ENCODE data around the gene APBB2. TPM values are rescaled to one million over a fixed set of nuclear protein-coding genes. Genes with fewer than 3 reads are reported as not detected.

APBB2 gene
- total RNA-seq, 2 donors from 2014 or later, result 0.60 to 0.65 TPM

DNA sequence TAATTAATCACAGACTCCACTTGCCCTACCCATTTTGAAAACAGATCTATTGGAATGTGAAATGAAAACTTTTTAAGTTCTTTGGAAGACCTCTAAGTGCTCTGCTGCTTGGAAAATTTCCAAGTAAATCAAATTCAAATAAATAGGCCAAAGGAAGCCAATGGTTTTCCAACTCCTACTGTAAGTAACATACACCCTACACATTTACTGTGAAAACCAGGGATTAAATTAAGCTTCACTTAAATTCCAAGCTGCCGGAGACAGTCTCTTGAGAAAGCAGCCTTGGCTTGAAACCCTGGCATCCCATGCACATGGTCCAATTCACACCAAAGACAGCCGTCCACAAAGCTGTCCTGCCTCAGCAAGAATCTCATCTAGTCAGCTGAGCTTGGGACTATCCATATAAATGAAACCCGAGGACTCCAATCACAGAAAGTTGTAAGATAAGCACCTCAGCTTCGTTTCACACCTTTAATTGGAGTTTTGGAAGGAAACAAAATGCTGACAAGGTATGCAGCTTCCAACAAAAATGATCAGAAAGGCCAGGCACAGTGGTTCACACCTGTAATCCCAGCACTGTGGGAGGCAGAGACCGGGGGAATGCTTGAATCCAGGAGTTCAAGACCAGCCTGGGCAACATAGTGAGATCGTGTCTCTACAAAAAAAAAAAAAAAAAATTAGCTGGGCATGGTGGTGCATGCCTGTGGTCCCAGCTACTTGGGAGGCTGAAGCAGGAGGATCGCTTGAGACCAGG lies 88.6 kb downstream of the APBB2 start:
- Mint-ChIP-seq H3K27ac (no peak overlapping the region), H3K4me1 (peaks cover 2% of the 10 kb centered on the region), H3K4me3 (no peak overlapping the region), H3K27me3 (peaks cover 3% of the 10 kb centered on the region), H3K36me3 (ENCODE audit: low read depth) (no peaks in the 10 kb centered on the region)
- H3K9me3 ChIP-seq (ENCODE audit: control insufficient read depth, low read length, poor library complexity, severe bottlenecking), result no peaks in the 10 kb centered on the region
- no peak for DNase-seq
- ATAC-seq, result no peak

DNA sequence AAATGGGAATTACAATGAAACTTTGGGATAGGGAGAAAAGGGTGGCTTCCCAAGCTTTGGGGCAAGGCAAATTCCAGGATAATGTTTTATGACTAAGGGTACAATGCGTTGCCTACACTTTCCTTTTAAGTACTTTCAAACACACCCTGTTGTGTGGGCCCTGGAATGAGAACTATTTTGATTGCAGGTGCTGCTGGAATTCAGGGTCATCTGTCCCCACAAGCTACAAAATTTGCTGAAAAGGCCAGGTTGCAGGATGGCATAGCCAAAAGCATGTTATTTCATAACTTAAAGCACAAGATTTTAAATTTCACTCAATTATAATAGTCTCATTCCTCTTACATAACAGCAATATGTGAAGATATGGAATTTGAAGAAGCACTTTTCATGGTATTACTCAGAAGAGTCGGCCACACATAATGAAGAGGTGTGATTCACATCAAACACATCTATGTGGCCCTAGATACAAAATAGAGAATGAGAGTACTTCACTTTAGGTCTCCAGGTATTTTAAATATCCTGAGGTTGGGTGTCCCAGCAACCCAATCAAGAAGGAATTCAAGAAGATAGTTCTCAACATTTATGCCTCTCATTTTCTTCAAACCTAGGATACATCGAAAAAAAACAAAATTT lies 89.3 kb downstream of the APBB2 start:
- Mint-ChIP-seq H3K4me3 (no peak overlapping the region), H3K27me3 (no peaks in the 10 kb centered on the region)
- no peak for ATAC-seq

DNA sequence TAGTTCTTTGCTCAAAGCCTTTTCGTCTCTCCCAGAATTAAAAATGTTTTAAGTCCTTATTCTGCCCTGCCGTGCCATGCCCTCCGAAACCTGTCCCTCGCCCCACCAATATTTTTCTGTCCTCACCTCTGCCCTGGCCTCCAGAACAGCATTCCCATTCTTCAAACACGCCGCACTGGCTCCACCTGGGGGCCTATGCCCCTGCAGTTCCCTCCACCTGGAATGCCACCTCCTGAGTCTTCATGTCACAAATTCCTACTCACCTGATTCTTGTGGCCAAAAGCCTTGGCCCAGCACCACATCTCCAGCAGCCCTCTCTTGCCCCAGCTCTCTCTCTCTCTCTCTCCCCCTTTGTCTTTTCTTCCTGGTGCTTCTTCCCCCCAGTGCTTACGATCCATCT lies 91.6 kb downstream of the APBB2 start:
- DNase-seq, result no peak
- H3K4me3 Mint-ChIP-seq, result no peak overlapping the region
- H3K9me3 ChIP-seq (ENCODE audit: control insufficient read depth, low read length, poor library complexity, severe bottlenecking), result no peaks in the 10 kb centered on the region
- H3K36me3 Mint-ChIP-seq (ENCODE audit: low read depth), result no peaks in the 10 kb centered on the region
- no peak overlapping the region for H3K27ac Mint-ChIP-seq
- no peaks in the 10 kb centered on the region for H3K27me3 Mint-ChIP-seq
- H3K4me1 Mint-ChIP-seq, result peaks cover 2% of the 10 kb centered on the region
- ATAC-seq, result no peak

More for the DNA sequence above, 89.3 kb downstream of the APBB2 start:
- no peaks in the 10 kb centered on the region for H3K9me3 ChIP-seq (ENCODE audit: control insufficient read depth, low read length, poor library complexity, severe bottlenecking)
- Mint-ChIP-seq H3K36me3 (ENCODE audit: low read depth) (no peaks in the 10 kb centered on the region), H3K27ac (no peak overlapping the region), H3K4me1 (peaks cover 2% of the 10 kb centered on the region)
- DNase-seq, result no peak

DNA sequence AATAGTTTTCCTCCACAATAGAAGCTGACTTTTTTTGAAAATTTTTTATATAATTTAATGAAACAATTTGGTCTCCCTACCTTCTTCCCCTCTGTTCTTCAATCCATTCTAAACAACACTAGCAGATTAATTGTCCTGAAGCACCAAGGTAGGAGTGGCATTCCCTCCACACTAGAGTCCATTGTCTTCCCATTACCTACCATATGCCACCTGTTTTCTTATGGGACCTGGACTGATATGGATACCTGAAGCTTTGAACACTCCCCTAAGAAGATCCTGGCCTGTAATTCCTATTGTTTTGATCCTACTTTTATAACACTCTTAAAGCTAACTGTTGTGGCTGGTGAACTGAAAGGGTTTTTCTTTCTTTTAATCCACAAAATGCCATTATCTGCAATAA lies 92.0 kb downstream of the APBB2 start:
- Mint-ChIP-seq H3K27ac (no peak overlapping the region), H3K27me3 (no peaks in the 10 kb centered on the region), H3K4me3 (no peak overlapping the region), H3K4me1 (peaks cover 2% of the 10 kb centered on the region), H3K36me3 (ENCODE audit: low read depth) (no peaks in the 10 kb centered on the region)
- ATAC-seq, result no peak
- no peaks in the 10 kb centered on the region for H3K9me3 ChIP-seq (ENCODE audit: control insufficient read depth, low read length, poor library complexity, severe bottlenecking)
- no peak for DNase-seq

DNA sequence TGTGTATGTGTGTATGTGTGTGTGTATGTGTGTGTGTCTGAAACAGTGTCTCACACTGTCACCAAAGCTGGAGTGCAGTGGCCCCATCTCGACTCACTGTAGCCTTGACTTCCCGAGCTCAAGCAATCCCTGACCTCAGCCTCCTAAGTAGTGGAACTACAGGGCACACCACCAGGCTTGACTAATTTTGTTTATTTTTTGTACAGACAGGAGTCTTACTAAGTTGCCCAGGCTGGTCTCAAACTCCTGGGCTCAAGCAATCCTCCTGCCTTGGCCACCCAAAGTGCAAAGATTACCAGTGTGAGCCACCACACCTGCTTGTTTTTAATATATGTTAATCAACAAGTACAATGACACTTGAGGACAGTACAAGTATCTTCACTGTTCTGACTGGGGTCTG lies 92.4 kb downstream of the APBB2 start:
- ATAC-seq (no peak), DNase-seq (no peak)
- H3K9me3 ChIP-seq (ENCODE audit: control insufficient read depth, low read length, poor library complexity, severe bottlenecking), result no peaks in the 10 kb centered on the region
- Mint-ChIP-seq H3K4me3 (no peak overlapping the region), H3K27ac (no peak overlapping the region), H3K4me1 (peaks cover 2% of the 10 kb centered on the region), H3K36me3 (ENCODE audit: low read depth) (no peaks in the 10 kb centered on the region), H3K27me3 (no peaks in the 10 kb centered on the region)

DNA sequence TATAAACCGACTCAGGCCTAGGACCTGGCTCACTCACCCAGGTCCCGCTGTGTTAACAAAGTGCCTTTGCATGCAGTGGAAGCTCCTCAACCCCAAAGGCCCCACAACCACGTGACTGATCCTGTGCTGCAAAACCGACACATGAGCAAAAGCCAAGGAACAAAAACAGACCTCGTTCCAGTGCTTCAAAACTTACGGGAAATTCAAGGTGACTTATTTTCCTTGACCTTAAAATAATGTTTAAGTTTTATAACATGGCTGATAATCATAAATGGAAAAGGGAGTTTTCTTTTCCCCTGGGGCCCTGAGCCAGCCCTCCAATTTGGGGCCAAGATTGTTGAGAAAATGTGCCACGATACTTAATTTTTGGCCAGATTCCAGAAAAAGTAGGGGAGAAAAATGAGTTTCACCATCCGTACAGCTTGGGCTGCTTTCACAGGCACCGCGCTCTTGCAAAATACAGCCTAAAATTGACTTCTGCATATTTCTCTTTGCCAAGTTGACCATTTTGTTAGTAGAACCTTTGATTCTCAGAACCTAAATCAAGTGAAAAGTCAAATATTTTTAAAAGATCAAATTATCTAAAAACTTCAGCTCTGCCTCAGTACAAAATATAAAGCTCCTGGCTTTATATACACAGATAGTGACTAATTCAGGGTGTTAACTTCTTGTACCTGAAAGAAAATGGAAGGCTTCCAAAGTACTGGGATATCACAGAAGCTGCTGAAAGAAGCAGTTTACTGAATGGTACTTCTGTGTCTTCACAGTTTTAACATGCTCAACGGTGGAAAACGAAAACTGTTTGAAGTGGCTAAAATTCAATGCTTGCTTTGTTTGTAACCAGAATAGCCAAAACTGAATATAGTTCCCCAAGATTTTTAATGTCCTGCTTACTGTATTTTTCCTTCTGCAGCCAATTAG lies 93.8 kb downstream of the APBB2 start:
- no peak for ATAC-seq
- H3K4me3 Mint-ChIP-seq, result no peak overlapping the region
- no peaks in the 10 kb centered on the region for H3K36me3 Mint-ChIP-seq (ENCODE audit: low read depth)
- no peaks in the 10 kb centered on the region for H3K9me3 ChIP-seq (ENCODE audit: control insufficient read depth, low read length, poor library complexity, severe bottlenecking)
- no peak for DNase-seq
- H3K27me3 Mint-ChIP-seq, result no peaks in the 10 kb centered on the region
- H3K27ac Mint-ChIP-seq, result no peak overlapping the region
- peaks cover 2% of the 10 kb centered on the region for H3K4me1 Mint-ChIP-seq

DNA sequence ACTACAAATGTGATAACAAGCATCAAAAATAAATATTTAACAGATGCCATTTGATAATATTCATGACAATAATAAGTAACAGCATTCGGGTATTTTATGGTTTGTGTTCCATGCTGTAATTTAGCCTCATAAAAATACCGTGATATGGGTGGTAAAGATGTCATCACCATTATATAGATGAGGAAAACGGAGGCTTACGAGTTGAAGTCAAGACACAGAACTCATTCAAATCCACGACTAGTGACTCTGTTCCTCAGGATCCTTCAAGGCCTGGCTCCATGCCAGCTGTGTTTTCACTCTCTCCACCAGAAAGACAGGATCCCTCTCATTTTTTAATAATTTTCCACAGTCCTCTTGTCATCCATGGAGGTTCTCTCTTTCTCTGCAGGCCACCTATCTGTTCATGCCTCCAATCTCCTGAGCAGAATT lies 94.5 kb downstream of the APBB2 start:
- H3K4me1 Mint-ChIP-seq, result peaks cover 2% of the 10 kb centered on the region
- H3K36me3 Mint-ChIP-seq (ENCODE audit: low read depth), result no peaks in the 10 kb centered on the region
- no peak overlapping the region for H3K4me3 Mint-ChIP-seq
- no peak for DNase-seq
- H3K9me3 ChIP-seq (ENCODE audit: control insufficient read depth, low read length, poor library complexity, severe bottlenecking), result no peaks in the 10 kb centered on the region
- no peaks in the 10 kb centered on the region for H3K27me3 Mint-ChIP-seq
- no peak overlapping the region for H3K27ac Mint-ChIP-seq
- ATAC-seq, result no peak

DNA sequence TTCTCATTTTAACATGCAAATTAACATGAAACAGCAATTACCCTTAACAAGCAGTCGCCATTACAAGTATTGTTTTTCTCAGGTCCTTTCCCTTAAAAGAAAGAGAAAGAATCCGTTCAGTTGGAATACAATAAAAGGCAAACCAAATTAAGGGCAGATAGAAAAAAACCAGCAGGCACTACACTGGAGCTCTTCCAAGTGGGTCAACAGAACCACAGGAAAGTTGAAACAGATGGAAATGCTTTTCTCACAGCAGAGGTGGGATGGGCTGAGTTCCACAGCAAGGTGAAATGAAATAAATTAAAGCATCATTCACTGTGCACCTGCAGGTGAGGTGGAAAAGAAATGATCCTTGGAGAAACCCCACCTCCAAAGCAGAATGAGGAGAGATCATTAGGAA lies 102.6 kb downstream of the APBB2 start:
- H3K4me1 Mint-ChIP-seq, result no peaks in the 10 kb centered on the region
- DNase-seq (no peak), ATAC-seq (no peak)
- H3K27ac Mint-ChIP-seq, result no peak overlapping the region
- no peak overlapping the region for H3K4me3 Mint-ChIP-seq
- H3K36me3 Mint-ChIP-seq (ENCODE audit: low read depth), result no peaks in the 10 kb centered on the region
- no peaks in the 10 kb centered on the region for H3K9me3 ChIP-seq (ENCODE audit: control insufficient read depth, low read length, poor library complexity, severe bottlenecking)
- H3K27me3 Mint-ChIP-seq, result no peaks in the 10 kb centered on the region

DNA sequence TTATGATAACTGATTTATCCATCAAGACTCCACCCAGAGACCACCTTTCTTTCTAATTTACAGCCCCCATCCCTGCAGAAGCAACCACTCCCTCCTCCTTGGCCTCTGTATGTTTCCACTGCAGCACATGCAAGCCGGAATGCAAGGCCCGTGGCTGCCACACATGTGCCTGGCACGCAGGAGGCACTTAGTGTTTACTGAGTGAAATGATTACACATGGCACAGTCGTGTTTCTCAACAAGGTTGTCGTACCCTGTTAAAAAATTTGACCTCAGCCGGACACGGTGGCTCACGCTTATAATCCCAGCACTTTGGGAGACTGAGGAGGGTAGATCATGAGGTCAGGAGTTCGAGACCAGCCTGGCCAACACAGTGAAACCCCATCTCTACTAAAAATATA lies 104.3 kb downstream of the APBB2 start:
- DNase-seq (no peak), ATAC-seq (no peak)
- H3K27me3 Mint-ChIP-seq, result no peaks in the 10 kb centered on the region
- H3K4me3 Mint-ChIP-seq, result no peak overlapping the region
- H3K36me3 Mint-ChIP-seq (ENCODE audit: low read depth), result no peaks in the 10 kb centered on the region
- no peaks in the 10 kb centered on the region for H3K9me3 ChIP-seq (ENCODE audit: control insufficient read depth, low read length, poor library complexity, severe bottlenecking)
- no peak overlapping the region for H3K27ac Mint-ChIP-seq
- H3K4me1 Mint-ChIP-seq, result no peaks in the 10 kb centered on the region

DNA sequence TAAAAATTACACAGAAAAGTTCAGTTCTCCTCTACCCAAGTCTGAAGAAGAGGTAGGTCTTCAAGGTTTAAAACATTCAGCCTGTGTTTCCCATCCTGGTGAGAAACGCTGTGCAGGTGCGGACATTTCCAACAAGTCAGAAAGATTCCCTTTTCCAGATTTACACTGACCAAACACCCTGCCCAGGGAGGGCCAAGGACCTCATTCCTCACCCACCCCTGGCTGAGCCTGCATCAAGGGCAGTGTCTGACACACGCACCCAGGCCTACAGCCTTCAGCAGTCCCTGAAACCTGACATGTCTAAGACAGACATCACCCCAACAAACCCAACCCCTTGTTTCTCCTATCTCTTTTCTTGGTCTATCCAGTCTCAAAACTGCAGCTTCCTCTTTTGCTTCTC lies 105.9 kb downstream of the APBB2 start:
- DNase-seq (no peak), ATAC-seq (no peak)
- no peak overlapping the region for H3K27ac Mint-ChIP-seq
- H3K27me3 Mint-ChIP-seq, result no peaks in the 10 kb centered on the region
- H3K4me3 Mint-ChIP-seq, result no peak overlapping the region
- H3K9me3 ChIP-seq (ENCODE audit: control insufficient read depth, low read length, poor library complexity, severe bottlenecking), result no peaks in the 10 kb centered on the region
- H3K36me3 Mint-ChIP-seq (ENCODE audit: low read depth), result no peaks in the 10 kb centered on the region
- no peaks in the 10 kb centered on the region for H3K4me1 Mint-ChIP-seq

DNA sequence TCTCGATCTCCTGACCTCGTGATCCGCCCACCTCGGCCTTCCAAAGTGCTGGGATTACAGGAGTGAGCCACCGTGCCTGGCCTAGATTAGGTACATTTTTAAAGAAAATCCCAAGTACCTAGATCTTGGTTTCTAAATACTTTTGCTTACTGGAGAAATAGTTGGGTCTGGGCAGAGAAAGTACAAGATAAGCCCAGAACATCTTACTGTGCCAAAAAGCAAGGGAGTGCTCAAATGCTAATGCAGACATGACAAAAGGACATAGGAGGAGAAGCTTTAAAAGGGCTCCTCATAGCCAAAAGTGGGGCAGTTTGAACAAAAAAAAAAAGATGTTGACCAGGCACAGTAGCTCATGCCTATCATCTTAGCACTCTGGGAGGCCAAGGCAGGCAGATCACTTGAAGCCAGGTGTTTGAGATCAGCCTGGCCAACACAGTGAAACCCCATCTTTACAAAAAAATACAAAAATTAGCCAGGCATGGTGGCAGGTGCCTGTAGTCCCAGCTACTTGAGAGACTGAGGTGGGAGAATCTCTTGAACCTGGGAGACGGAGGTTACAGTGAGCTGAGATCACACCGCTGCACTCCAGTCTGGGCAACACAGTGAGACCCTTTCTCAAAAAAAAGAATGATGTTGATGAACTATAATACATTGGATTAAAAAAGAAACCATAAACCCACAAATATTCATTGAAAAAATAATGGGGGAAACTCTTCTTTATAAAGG lies 107.5 kb downstream of the APBB2 start:
- Mint-ChIP-seq H3K27ac (no peak overlapping the region), H3K4me1 (no peaks in the 10 kb centered on the region), H3K4me3 (no peak overlapping the region), H3K36me3 (ENCODE audit: low read depth) (no peaks in the 10 kb centered on the region), H3K27me3 (no peaks in the 10 kb centered on the region)
- no peak for DNase-seq
- no peaks in the 10 kb centered on the region for H3K9me3 ChIP-seq (ENCODE audit: control insufficient read depth, low read length, poor library complexity, severe bottlenecking)
- no peak for ATAC-seq

DNA sequence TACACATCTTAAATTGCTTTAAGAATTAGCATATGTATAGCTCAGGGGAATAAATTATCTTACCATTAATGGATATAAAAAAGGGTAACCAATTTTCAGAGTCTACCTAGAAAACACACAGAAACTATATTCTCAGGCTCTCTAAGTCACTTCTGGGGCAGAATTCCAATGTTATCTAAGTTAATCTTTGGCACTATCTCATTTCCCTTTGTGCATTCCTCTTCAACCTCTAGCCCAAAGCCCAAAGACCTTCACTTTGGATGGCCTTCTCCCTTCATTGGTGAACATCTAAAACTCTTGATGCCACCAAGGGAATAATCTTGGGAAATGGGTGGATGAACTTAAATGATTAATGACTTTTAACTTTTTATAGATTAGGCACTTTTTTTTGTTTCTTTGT lies 108.3 kb downstream of the APBB2 start:
- Mint-ChIP-seq H3K27ac (no peak overlapping the region), H3K4me1 (no peaks in the 10 kb centered on the region), H3K36me3 (ENCODE audit: low read depth) (no peaks in the 10 kb centered on the region), H3K4me3 (no peak overlapping the region), H3K27me3 (no peaks in the 10 kb centered on the region)
- ATAC-seq (no peak), DNase-seq (no peak)
- no peaks in the 10 kb centered on the region for H3K9me3 ChIP-seq (ENCODE audit: control insufficient read depth, low read length, poor library complexity, severe bottlenecking)

DNA sequence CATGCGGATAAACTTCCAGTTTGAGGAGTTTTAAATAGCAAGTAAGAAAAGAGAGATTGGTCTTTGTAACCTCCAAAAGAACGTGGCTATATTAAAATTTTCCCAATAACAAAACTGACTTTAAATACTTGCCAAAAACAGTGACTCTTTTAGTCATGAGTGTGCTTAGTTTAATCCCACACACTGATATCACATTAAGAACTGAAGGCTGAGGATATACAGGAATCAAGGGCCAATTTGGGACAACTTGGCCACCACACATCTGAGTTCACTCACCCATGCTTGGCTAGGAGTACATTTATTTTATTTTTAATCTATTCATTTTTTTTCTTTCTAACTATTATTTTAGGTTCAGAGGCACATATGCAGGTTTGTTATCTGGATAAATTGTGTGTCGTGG lies 110.2 kb downstream of the APBB2 start:
- no peaks in the 10 kb centered on the region for H3K9me3 ChIP-seq (ENCODE audit: control insufficient read depth, low read length, poor library complexity, severe bottlenecking)
- no peaks in the 10 kb centered on the region for H3K36me3 Mint-ChIP-seq (ENCODE audit: low read depth)
- DNase-seq (no peak), ATAC-seq (no peak)
- no peaks in the 10 kb centered on the region for H3K27me3 Mint-ChIP-seq
- no peak overlapping the region for H3K4me3 Mint-ChIP-seq
- H3K4me1 Mint-ChIP-seq, result no peaks in the 10 kb centered on the region
- no peak overlapping the region for H3K27ac Mint-ChIP-seq
